ENCODE data around the gene PCP2. TPM values are rescaled to one million over a fixed set of nuclear protein-coding genes. Genes with fewer than 3 reads are reported as not detected.
A peak's percentile ranks its signal among the peaks of the same experiment; 100 is the strongest.

The PCP2 gene
- total and polyA plus RNA-seq, 2 of the 13 experiments (the other 11 are each of a cell fraction or from before 2014, with no cell fraction given): 0.62 TPM; not detected in 1

DNA sequence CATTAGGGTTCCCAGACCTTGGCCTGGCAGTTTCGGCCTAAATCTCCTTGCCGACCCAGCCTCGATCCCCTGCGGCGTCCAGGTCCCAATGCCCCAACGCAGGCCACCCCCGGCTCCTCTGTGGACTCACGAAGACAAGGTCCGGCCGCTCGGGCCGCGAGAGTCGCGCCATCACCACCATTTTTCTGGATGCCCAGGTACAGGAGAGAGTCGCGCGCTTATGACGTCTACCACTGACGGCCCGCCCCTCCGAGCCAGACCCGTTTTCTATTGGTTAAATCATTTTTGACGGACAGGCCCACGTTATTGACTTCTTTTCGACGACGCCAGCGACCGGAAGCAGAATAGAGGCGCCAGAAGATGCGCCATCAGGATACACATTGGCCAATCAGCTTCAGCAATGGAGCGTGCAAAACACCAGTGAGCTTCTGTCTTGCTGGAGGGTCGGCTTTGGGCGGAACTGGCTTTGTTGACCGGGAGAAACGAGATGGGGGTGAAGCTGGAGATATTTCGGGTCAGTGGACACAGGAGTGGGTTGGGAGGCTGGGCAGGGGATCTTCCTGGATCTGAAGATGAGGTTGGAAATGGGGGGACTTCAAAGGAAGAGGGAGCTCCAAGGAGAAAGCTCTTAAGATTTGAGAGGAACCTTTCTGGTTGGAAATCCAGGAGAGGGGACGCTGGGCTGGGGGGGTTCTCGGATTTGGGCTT, 4.0 kb downstream of the PCP2 start, which contains the start of the genes PET100 and XAB2:
TSS of gene PET100 (plus strand) at position 447 of the 708 bp plus-strand sequence. CDS start at position 488, 41 bp downstream.
TSS of gene XAB2 (minus strand) at position 199 of the 708 bp plus-strand sequence. CDS start at position 181, 18 bp downstream.
- peak within 1 kb of the TSS; percentile 94 to 98 (median 97) for H3K4me3 ChIP-seq (replicated peaks in 1 of 3; ENCODE audit: insufficient read depth in 1 of 3, low read depth in 2 of 3, low read length in 3 of 3)
- no peak within 1 kb of the TSS for H2AFZ ChIP-seq (ENCODE audit: low read length)
- WGBS (ENCODE audit: low lambda C conversion rate): under 1% methylated on average over 25 of the region's 40 CpGs
- H3K9ac ChIP-seq (ENCODE audit: insufficient read depth, low read depth, low read length): peak within 1 kb of the TSS; percentile 92
- CTCF ChIA-PET (ENCODE audit: low intra/inter-chr PET ratio, low total read pairs): no interaction called here
- POLR2A ChIA-PET: interaction anchor here (0.6 to 2.2 kb wide), 7 partner anchors 23 to 1924 kb away, joined by 3 to 15 read pairs (median 3); partner anchors contain the start of genes CAMSAP3 and ZNF557
- peaks cover 22% of the 10 kb centered on the region for H3K4me1 ChIP-seq (ENCODE audit: insufficient read depth, low read length)
- H3K27ac ChIP-seq (ENCODE audit: extremely low read length, insufficient read depth, low read length): peak within 1 kb of the TSS; percentile 71
- peak; percentile 92 for ATAC-seq
- FAIRE-seq: peak; percentile 98
- in situ Hi-C loops (cut with HindIII; ENCODE audit: extremely low pct_ligation_motif_present, low pct_unique_long_range_greater_than_20kb): no loop called here
- intact Hi-C loops (cut with micrococcal nuclease; ENCODE audit: unreplicated experiment): no loop called here
- peaks cover 38% of the 10 kb centered on the region for H3K79me2 ChIP-seq (ENCODE audit: insufficient read depth, low read length)
- no peaks in the 10 kb centered on the region for H4K20me1 ChIP-seq (ENCODE audit: insufficient read depth, low read length)
- peaks cover 9 to 24% of the 10 kb centered on the region in 2 experiments; a peak in 4 of 5 replicates for H3K36me3 ChIP-seq (replicated peaks in 1 of 2; ENCODE audit: control insufficient read depth in 1 of 2, insufficient read depth in 2 of 2, low read length in 2 of 2)
- no peaks in the 10 kb centered on the region for H3K9me3 ChIP-seq (ENCODE audit: low read length)
- BruUV-seq (replicated peaks): no TSS peak
- no peaks in the 10 kb centered on the region; a peak in 1 of 5 replicates for H3K27me3 ChIP-seq (ENCODE audit: control insufficient read depth in 1 of 2, insufficient read depth in 2 of 2, low read length in 2 of 2)
- peak; percentile 98 for DNase-seq (ENCODE audit: low spot score)
- H3K4me2 ChIP-seq (ENCODE audit: low read depth, low read length): peak within 1 kb of the TSS; percentile 86
- TF ChIP-seq GABPA (IDR thresholded peaks at IDR 0.05; ENCODE audit: low read depth, low read length) (peak; percentile 74), GABPA (CRISPR knock-in tag; IDR thresholded peaks at IDR 0.05; ENCODE audit: low read depth) (peak; percentile 97), ZNF468 (CRISPR knock-in tag; IDR thresholded peaks at IDR 0.05) (no peak), KDM4B (CRISPR knock-in tag; IDR thresholded peaks at IDR 0.05) (no peak), JDP2 (CRISPR knock-in tag; IDR thresholded peaks at IDR 0.05; ENCODE audit: borderline replicate concordance) (no peak), ZNF879 (CRISPR knock-in tag; IDR thresholded peaks at IDR 0.05) (no peak), SP5 (CRISPR knock-in tag; IDR thresholded peaks at IDR 0.05; ENCODE audit: borderline replicate concordance, low read depth) (no peak), HNRNPK (IDR thresholded peaks at IDR 0.05; ENCODE audit: low read depth, low read length, poor library complexity, severe bottlenecking) (no peak), JARID2 (CRISPR knock-in tag; IDR thresholded peaks at IDR 0.05; ENCODE audit: insufficient replicate concordance) (no peak), NFRKB (IDR thresholded peaks at IDR 0.05) (no peak), NFYC (CRISPR knock-in tag; IDR thresholded peaks at IDR 0.05) (peak; percentile 99), JUNB (CRISPR knock-in tag; IDR thresholded peaks at IDR 0.05; ENCODE audit: borderline replicate concordance) (no peak), SRSF4 (IDR thresholded peaks at IDR 0.05; ENCODE audit: low read depth, low read length, poor library complexity, severe bottlenecking) (no peak), TMF1 (CRISPR knock-in tag; IDR thresholded peaks at IDR 0.05; ENCODE audit: low read depth) (no peak), SIX1 (CRISPR knock-in tag; IDR thresholded peaks at IDR 0.05; ENCODE audit: borderline replicate concordance) (0 out of 2 replicates have a peak, but pooled peaks have one; percentile 16)
- TF ChIP-seq, protein P1, sequence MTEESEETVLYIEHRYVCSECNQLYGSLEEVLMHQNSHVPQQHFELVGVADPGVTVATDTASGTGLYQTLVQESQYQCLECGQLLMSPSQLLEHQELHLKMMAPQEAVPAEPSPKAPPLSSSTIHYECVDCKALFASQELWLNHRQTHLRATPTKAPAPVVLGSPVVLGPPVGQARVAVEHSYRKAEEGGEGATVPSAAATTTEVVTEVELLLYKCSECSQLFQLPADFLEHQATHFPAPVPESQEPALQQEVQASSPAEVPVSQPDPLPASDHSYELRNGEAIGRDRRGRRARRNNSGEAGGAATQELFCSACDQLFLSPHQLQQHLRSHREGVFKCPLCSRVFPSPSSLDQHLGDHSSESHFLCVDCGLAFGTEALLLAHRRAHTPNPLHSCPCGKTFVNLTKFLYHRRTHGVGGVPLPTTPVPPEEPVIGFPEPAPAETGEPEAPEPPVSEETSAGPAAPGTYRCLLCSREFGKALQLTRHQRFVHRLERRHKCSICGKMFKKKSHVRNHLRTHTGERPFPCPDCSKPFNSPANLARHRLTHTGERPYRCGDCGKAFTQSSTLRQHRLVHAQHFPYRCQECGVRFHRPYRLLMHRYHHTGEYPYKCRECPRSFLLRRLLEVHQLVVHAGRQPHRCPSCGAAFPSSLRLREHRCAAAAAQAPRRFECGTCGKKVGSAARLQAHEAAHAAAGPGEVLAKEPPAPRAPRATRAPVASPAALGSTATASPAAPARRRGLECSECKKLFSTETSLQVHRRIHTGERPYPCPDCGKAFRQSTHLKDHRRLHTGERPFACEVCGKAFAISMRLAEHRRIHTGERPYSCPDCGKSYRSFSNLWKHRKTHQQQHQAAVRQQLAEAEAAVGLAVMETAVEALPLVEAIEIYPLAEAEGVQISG (CRISPR knock-in tag; IDR thresholded peaks at IDR 0.05): peak; percentile 86
- TF ChIP-seq, protein P2, sequence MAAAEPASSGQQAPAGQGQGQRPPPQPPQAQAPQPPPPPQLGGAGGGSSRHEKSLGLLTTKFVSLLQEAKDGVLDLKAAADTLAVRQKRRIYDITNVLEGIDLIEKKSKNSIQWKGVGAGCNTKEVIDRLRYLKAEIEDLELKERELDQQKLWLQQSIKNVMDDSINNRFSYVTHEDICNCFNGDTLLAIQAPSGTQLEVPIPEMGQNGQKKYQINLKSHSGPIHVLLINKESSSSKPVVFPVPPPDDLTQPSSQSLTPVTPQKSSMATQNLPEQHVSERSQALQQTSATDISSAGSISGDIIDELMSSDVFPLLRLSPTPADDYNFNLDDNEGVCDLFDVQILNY (CRISPR knock-in tag; conservative IDR thresholded peaks at IDR 0.05): no peak
- TF ChIP-seq, protein P3, sequence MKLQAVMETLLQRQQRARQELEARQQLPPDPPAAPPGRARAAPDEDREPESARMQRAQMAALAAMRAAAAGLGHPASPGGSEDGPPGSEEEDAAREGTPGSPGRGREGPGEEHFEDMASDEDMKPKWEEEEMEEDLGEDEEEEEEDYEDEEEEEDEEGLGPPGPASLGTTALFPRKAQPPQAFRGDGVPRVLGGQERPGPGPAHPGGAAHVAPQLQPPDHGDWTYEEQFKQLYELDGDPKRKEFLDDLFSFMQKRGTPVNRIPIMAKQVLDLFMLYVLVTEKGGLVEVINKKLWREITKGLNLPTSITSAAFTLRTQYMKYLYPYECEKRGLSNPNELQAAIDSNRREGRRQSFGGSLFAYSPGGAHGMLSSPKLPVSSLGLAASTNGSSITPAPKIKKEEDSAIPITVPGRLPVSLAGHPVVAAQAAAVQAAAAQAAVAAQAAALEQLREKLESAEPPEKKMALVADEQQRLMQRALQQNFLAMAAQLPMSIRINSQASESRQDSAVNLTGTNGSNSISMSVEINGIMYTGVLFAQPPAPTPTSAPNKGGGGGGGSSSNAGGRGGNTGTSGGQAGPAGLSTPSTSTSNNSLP (IDR thresholded peaks at IDR 0.05; ENCODE audit: low read depth, low read length): no peak
